Measurements from ENCODE around the gene HSPBP1.

Gene HSPBP1

DNA sequence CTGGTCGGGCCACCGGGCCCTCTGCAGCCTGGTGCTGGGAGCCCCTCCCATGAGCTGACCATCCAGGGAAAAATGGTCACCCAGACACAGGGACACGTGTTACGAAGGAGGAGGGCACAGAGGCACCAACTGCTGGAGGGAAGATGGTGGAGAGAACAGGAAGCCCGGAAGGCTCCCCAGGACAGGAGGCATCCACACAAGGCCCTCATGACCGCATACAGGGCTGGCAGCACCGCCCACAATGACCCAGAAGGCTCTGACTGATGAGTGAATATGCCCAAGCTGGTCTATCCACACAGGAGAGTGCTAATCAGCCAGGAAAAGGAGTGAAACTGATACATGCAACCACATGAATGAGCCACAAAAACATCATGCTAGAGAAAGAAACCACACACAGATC lies 37.4 kb downstream of the HSPBP1 start:
- Histone ChIP-seq H3K27me3 (replicated peaks) (no peaks in the 10 kb centered on the region), H3K27ac (no peak overlapping the region), H3K36me3 (replicated peaks) (peaks cover 73% of the 10 kb centered on the region), H3K4me3 (ENCODE audit: low read depth, low read length) (no peak overlapping the region)
- DNase-seq, result no peak
- in situ Hi-C loops (cut with HindIII; ENCODE audit: low pct_ligation_motif_present, low sequenced_read_pairs), result no loop called here
- no peak for TF ChIP-seq CTCF (IDR thresholded peaks at IDR 0.05; ENCODE audit: low read depth, low read length, missing control alignments)

DNA sequence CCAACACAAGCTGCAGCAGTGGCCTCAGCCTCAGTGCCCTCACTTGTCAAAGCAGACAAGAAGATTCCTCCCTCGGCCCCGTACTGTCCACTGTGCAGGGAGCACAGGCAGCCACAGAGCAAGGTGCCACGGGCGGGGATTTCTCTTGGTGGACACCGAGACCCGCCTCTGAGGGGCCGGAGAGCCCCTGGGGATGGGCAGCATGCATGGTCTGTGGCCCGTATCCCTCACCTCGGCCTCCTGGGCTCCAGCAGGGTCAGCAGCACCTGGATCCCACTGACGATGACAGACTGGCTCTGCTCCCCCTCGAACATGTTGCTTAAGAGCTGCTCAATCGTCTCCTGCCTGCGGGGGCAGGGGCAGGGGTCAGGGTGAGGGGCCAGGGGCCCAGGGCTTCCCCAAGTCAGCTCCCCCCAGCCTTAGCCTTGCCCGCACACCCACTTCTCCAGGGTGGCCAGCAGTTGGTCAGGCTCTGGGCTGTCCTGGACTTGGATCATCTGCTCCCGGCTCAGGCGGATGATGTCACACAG lies 37.9 kb downstream of the HSPBP1 start:
- no peak overlapping the region for H3K4me3 ChIP-seq (ENCODE audit: low read depth, low read length)
- no peaks in the 10 kb centered on the region for H3K27me3 ChIP-seq (replicated peaks)
- no peak for TF ChIP-seq CTCF (IDR thresholded peaks at IDR 0.05; ENCODE audit: low read depth, low read length, missing control alignments)
- DNase-seq, result no peak
- no peak overlapping the region for H3K27ac ChIP-seq
- H3K36me3 ChIP-seq (replicated peaks), result peaks cover 78% of the 10 kb centered on the region
- in situ Hi-C loops (cut with HindIII; ENCODE audit: low pct_ligation_motif_present, low sequenced_read_pairs), result no loop called here

DNA sequence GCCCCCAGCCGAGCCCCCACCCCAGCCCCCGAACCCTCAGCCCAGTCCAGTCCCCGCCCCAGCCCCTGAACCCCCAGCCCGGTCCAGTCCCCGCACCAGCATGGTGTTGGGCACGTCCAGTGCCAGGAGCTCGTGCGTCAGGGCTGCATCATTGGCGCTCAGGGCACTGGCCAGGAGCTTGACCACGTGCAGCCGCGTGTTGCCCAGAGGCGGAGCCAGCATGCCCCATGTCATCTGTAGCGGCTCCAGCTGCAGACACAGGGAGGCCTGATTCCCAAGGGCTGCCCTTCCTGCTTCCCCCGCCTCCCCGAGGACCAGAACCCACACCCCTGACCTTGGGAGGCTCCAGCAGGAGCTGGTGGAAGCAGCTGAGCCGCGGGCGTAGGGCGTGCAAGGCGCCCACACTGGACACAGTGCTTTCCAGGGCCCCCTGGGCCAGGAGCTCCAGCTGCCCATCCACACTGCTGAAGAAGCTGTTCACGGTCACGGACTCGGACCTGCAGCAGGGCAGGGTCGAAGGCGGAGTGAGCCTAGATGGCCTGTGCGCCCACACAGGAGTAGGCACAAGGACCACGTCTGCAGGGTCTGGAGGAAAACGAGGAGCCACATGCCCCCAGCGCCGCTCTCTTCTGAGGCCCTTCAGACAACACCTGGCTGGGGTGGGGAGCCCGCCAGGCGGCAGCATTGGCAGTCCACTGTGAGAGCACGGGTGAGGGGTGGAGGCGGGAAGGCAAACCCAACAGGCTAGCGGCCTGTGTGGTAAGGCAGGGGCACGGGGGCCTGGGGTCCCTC lies 38.6 kb downstream of the HSPBP1 start:
- H3K36me3 ChIP-seq (replicated peaks), result peaks cover 81% of the 10 kb centered on the region
- no peak for DNase-seq
- H3K4me3 ChIP-seq (ENCODE audit: low read depth, low read length), result no peak overlapping the region

DNA sequence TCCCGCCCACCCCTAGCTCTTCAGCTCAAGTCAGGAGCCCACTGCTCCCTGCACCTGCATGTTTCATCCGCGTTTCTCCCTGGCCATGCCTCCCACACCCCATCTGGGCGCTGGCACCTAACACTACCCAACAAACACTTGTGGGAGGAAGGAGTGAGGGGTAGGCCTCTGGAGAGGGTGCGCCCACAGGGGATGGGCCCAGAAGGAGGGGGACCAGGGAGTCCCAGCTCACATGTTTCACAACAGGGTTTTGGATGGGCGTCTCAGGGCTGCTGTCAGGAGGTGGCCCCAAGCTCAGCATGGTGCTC lies 39.2 kb downstream of the HSPBP1 start:
- TF ChIP-seq CTCF (IDR thresholded peaks at IDR 0.05; ENCODE audit: low read depth, low read length, missing control alignments), result no peak
- H3K4me3 ChIP-seq (ENCODE audit: low read depth, low read length), result no peak overlapping the region
- in situ Hi-C loops (cut with HindIII; ENCODE audit: low pct_ligation_motif_present, low sequenced_read_pairs), result no loop called here
- H3K27ac ChIP-seq, result no peak overlapping the region
- DNase-seq, result no peak
- no peaks in the 10 kb centered on the region for H3K27me3 ChIP-seq (replicated peaks)
- H3K36me3 ChIP-seq (replicated peaks), result peaks cover 85% of the 10 kb centered on the region

More for the DNA sequence above, 38.6 kb downstream of the HSPBP1 start:
- H3K27me3 ChIP-seq (replicated peaks), result no peaks in the 10 kb centered on the region
- no peak overlapping the region for H3K27ac ChIP-seq
- in situ Hi-C loops (cut with HindIII; ENCODE audit: low pct_ligation_motif_present, low sequenced_read_pairs), result no loop called here
- TF ChIP-seq CTCF (IDR thresholded peaks at IDR 0.05; ENCODE audit: low read depth, low read length, missing control alignments), result no peak

GRCh38 chr19:55239004-55239403 lies 40.9 kb downstream of the HSPBP1 start:
- in situ Hi-C loops (cut with HindIII; ENCODE audit: low pct_ligation_motif_present, low sequenced_read_pairs), result no loop called here
- Histone ChIP-seq H3K4me3 (ENCODE audit: low read depth, low read length) (no peak overlapping the region), H3K27me3 (replicated peaks) (no peaks in the 10 kb centered on the region), H3K36me3 (replicated peaks) (peaks cover 72% of the 10 kb centered on the region), H3K27ac (no peak overlapping the region)
- no peak for TF ChIP-seq CTCF (IDR thresholded peaks at IDR 0.05; ENCODE audit: low read depth, low read length, missing control alignments)
- DNase-seq, result no peak

- in situ Hi-C loops (cut with HindIII; ENCODE audit: low pct_ligation_motif_present, low sequenced_read_pairs), result no loop called here
- TF ChIP-seq CTCF (IDR thresholded peaks at IDR 0.05; ENCODE audit: low read depth, low read length, missing control alignments), result no peak
- Histone ChIP-seq H3K27ac (no peak overlapping the region), H3K27me3 (replicated peaks) (no peaks in the 10 kb centered on the region), H3K36me3 (replicated peaks) (peaks cover 65% of the 10 kb centered on the region), H3K4me3 (ENCODE audit: low read depth, low read length) (no peak overlapping the region)
- no peak for DNase-seq
Observed at GRCh38 chr19:55238030-55238429, 41.9 kb downstream of the HSPBP1 start.
